ENCODE results near the gene CCDC112. TPM values are rescaled to one million over a fixed set of nuclear protein-coding genes. Genes with fewer than 3 reads are reported as not detected.

Gene CCDC112
- total and polyA plus RNA-seq, 2 of the 13 experiments (the other 11 are each of a cell fraction or from before 2014, with no cell fraction given) = 1.1 to 2.8 TPM

DNA sequence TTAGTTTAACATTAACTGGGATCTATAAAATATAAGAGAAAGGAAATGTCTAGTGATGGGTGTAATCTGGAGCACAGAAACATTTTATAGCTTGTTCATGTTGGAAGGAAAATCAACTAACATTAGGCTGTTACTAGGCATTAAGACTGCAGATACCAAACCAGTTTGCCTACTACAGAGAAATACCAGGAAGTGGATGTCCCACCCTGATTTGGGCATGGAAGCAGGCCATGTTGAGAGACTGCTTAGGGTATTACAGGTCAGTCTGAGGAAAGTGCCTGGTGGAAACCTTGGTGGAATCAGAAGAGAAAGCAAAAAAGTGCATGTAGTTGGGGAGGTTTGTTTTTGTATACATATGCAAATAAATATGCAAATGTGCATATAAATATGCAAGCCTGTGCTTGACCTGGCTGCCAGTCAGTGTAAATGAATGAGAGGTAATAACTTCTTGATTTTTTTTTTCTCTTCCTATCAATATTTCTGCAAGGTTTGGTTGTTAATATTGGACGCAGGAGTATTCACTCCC, 9.6 kb upstream of the CCDC112 start:
- POLR2A ChIA-PET = no interaction called here
- in situ Hi-C loops (cut with HindIII; ENCODE audit: extremely low pct_ligation_motif_present, low pct_unique_long_range_greater_than_20kb) = loop anchor here (25.0 kb wide), 1 partner anchor 756 kb away; no protein-coding TSS in a partner anchor
- BruUV-seq (replicated peaks) = no TSS peak

More for the DNA sequence above, 9.6 kb upstream of the CCDC112 start:
- H3K79me2 ChIP-seq (ENCODE audit: insufficient read depth, low read length) = no peaks in the 10 kb centered on the region
- H4K20me1 ChIP-seq (ENCODE audit: insufficient read depth, low read length) = no peaks in the 10 kb centered on the region
- H3K4me3 ChIP-seq (replicated peaks in 1 of 3; ENCODE audit: insufficient read depth in 1 of 3, low read depth in 2 of 3, low read length in 3 of 3) = no peak overlapping the region
- intact Hi-C loops (cut with micrococcal nuclease; ENCODE audit: unreplicated experiment) = loop anchor here (10.0 kb wide), 1 partner anchor 759 kb away; no protein-coding TSS in a partner anchor
- H3K36me3 ChIP-seq (replicated peaks in 1 of 2; ENCODE audit: control insufficient read depth in 1 of 2, insufficient read depth in 2 of 2, low read length in 2 of 2) = no peaks in the 10 kb centered on the region
- no peak overlapping the region for H3K27ac ChIP-seq (ENCODE audit: extremely low read length, insufficient read depth, low read length)
- DNase-seq (ENCODE audit: low spot score) = no peak
- CTCF ChIA-PET (ENCODE audit: low intra/inter-chr PET ratio, low total read pairs) = interaction anchor here (0.7 kb wide), 1 partner anchor 280 kb away, joined by 3 read pairs; no protein-coding TSS in a partner anchor
- no peak for FAIRE-seq
- TF ChIP-seq ZNF747 (CRISPR knock-in tag; IDR thresholded peaks at IDR 0.05; ENCODE audit: borderline replicate concordance) (no peak), TOPORS (CRISPR knock-in tag; IDR thresholded peaks at IDR 0.05) (no peak), ZSCAN20 (CRISPR knock-in tag; IDR thresholded peaks at IDR 0.05; ENCODE audit: borderline replicate concordance) (no peak), SPEN (CRISPR knock-in tag; IDR thresholded peaks at IDR 0.05; ENCODE audit: low read depth) (no peak), ZZZ3 (CRISPR knock-in tag; IDR thresholded peaks at IDR 0.05; ENCODE audit: borderline replicate concordance) (no peak), SIX1 (CRISPR knock-in tag; IDR thresholded peaks at IDR 0.05; ENCODE audit: borderline replicate concordance) (no peak), FOXK2 (IDR thresholded peaks at IDR 0.05) (no peak), RFXANK (CRISPR knock-in tag; IDR thresholded peaks at IDR 0.05) (no peak)
- TF ChIP-seq, protein P1, sequence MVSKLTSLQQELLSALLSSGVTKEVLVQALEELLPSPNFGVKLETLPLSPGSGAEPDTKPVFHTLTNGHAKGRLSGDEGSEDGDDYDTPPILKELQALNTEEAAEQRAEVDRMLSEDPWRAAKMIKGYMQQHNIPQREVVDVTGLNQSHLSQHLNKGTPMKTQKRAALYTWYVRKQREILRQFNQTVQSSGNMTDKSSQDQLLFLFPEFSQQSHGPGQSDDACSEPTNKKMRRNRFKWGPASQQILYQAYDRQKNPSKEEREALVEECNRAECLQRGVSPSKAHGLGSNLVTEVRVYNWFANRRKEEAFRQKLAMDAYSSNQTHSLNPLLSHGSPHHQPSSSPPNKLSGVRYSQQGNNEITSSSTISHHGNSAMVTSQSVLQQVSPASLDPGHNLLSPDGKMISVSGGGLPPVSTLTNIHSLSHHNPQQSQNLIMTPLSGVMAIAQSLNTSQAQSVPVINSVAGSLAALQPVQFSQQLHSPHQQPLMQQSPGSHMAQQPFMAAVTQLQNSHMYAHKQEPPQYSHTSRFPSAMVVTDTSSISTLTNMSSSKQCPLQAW (CRISPR knock-in tag; IDR thresholded peaks at IDR 0.05) = no peak
- TF ChIP-seq, protein P2, sequence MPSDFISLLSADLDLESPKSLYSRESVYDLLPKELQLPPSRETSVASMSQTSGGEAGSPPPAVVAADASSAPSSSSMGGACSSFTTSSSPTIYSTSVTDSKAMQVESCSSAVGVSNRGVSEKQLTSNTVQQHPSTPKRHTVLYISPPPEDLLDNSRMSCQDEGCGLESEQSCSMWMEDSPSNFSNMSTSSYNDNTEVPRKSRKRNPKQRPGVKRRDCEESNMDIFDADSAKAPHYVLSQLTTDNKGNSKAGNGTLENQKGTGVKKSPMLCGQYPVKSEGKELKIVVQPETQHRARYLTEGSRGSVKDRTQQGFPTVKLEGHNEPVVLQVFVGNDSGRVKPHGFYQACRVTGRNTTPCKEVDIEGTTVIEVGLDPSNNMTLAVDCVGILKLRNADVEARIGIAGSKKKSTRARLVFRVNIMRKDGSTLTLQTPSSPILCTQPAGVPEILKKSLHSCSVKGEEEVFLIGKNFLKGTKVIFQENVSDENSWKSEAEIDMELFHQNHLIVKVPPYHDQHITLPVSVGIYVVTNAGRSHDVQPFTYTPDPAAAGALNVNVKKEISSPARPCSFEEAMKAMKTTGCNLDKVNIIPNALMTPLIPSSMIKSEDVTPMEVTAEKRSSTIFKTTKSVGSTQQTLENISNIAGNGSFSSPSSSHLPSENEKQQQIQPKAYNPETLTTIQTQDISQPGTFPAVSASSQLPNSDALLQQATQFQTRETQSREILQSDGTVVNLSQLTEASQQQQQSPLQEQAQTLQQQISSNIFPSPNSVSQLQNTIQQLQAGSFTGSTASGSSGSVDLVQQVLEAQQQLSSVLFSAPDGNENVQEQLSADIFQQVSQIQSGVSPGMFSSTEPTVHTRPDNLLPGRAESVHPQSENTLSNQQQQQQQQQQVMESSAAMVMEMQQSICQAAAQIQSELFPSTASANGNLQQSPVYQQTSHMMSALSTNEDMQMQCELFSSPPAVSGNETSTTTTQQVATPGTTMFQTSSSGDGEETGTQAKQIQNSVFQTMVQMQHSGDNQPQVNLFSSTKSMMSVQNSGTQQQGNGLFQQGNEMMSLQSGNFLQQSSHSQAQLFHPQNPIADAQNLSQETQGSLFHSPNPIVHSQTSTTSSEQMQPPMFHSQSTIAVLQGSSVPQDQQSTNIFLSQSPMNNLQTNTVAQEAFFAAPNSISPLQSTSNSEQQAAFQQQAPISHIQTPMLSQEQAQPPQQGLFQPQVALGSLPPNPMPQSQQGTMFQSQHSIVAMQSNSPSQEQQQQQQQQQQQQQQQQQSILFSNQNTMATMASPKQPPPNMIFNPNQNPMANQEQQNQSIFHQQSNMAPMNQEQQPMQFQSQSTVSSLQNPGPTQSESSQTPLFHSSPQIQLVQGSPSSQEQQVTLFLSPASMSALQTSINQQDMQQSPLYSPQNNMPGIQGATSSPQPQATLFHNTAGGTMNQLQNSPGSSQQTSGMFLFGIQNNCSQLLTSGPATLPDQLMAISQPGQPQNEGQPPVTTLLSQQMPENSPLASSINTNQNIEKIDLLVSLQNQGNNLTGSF (CRISPR knock-in tag; IDR thresholded peaks at IDR 0.05) = no peak
- TF ChIP-seq, protein P3, sequence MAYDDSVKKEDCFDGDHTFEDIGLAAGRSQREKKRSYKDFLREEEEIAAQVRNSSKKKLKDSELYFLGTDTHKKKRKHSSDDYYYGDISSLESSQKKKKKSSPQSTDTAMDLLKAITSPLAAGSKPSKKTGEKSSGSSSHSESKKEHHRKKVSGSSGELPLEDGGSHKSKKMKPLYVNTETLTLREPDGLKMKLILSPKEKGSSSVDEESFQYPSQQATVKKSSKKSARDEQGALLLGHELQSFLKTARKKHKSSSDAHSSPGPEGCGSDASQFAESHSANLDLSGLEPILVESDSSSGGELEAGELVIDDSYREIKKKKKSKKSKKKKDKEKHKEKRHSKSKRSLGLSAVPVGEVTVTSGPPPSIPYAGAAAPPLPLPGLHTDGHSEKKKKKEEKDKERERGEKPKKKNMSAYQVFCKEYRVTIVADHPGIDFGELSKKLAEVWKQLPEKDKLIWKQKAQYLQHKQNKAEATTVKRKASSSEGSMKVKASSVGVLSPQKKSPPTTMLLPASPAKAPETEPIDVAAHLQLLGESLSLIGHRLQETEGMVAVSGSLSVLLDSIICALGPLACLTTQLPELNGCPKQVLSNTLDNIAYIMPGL (CRISPR knock-in tag; IDR thresholded peaks at IDR 0.05; ENCODE audit: borderline replicate concordance in 1 of 2, low read depth in 1 of 2) = no peak
- no peak for ATAC-seq
- H3K4me2 ChIP-seq (ENCODE audit: low read depth, low read length) = no peak overlapping the region
- H3K4me1 ChIP-seq (ENCODE audit: insufficient read depth, low read length) = no peaks in the 10 kb centered on the region
- 91% methylated on average over 1 of the region's 1 CpG for WGBS (ENCODE audit: low lambda C conversion rate)
- H3K27me3 ChIP-seq (ENCODE audit: control insufficient read depth in 1 of 2, insufficient read depth in 2 of 2, low read length in 2 of 2) = no peaks in the 10 kb centered on the region
- no peak overlapping the region for H2AFZ ChIP-seq (ENCODE audit: low read length)
- H3K9me3 ChIP-seq (ENCODE audit: low read length) = no peaks in the 10 kb centered on the region
- no peak overlapping the region for H3K9ac ChIP-seq (ENCODE audit: insufficient read depth, low read depth, low read length)
